OCI-M1 (cell line): ENCODE results near the gene APCDD1L.

ENCODE experiments used
- DNase-seq: peaks from one replicate; lab custom pipeline; 2025; lab: John Stamatoyannopoulos, UW

The APCDD1L gene

DNA sequence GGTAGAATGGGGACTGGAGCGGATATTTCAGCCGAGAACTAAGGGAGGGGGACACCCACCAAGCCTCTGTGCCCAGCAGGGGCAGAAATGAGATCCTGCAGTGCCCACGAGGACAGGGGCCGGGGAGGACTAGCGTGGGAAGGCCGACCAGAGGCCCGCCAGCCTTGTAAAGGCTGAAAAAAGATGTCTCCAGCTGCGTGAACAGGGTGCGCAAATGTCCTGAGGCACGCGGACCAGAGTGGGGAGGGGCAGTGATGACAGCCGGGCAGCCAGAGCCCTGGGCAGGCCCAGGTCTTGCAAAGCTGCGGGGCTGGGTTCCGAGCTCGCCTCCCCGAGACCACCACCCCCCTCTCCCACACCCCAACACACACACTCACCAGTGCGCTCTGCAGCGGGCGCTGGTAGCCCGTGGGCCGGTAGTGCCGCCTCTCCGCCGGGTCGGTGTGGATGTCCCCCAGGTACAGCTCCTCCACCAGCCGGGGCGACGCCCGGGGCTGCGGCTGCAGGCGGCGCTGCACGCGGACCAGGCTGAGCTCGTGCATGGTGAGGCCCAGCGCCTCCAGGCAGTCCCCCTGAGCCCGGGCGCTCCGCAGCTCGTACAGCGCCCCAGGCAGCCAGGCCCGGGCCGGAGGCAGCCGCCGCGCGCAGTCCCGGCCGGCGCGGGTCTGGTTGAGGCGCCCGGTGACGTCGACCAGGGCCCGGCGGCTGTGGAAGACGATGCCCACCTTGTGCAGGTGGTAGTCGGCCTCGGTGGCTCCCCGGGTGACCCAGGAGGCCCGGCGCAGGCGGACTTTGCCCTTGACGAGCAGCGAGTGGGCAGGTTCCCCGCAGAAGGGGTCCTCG lies 48.2 kb downstream of the APCDD1L start:
- DNase-seq, result no peak

DNA sequence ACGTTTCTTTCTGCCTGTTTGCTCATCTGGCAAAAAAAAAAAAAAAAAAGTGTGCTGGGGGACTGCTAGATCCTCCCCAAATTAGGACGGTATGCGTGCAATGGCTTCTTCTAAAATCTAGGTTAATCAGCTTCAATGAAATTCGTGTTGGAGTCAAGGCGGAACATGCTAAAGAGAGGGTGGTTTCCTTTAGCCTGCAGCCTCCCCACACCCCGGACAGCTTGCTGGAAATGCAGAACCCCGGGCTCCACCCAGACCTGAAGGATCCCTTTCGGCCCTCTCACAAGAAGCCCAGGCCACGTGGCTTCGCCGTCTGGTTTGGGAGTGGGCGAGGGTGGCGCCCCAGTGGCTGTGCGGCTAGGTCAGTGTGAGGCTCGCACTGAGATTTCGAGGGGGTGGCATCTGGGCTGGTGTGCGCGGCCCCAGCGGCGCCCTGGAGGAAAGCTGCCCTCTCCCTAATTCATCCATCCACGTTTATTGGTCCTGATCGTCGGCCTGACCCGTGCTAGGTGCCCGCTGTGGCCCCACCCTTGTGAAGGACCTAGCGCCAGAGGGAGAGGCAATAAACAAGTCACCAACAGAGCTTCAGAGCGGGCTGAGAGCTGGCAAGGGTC lies 49.0 kb downstream of the APCDD1L start:
- DNase-seq, result no peak

DNA sequence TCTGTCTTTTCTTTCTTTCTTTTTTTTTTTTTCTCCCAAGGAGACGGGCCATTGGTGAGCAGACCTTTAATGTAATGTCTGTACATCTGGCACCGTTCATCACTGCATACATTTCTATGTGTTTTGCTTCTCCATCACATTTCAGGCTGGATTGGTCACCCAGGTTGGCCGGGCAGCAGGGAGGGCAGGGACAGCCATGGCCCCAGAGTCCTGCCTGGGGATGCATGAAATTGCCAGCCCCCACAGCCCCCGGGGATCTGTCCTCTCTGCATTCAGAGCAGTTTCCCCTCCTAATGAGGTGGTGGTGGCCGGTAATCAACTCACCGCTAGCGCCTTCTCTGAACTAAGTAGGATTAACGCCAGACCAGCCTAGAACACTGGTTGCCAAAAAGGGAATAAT lies 50.4 kb downstream of the APCDD1L start:
- no peak for DNase-seq

DNA sequence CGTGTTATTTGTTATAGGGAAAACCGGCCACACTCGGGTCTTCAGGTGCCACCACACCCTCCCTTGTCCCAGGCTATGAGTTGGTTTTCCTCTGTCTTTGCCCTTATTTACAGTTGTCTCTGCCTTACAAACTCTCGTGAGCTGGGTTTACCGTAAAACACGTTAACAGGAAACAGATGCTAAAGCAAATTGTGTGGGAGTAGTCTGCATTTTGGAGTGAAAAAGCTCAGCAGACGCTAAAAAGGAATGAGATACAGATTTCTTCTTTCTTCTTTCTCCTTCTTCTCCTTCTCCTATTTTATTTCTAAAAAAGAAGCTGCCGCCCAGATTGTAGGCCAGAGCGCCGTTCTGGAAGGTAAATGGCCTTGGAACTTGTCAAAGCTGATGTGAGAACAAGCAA lies 51.9 kb downstream of the APCDD1L start:
- no peak for DNase-seq

DNA sequence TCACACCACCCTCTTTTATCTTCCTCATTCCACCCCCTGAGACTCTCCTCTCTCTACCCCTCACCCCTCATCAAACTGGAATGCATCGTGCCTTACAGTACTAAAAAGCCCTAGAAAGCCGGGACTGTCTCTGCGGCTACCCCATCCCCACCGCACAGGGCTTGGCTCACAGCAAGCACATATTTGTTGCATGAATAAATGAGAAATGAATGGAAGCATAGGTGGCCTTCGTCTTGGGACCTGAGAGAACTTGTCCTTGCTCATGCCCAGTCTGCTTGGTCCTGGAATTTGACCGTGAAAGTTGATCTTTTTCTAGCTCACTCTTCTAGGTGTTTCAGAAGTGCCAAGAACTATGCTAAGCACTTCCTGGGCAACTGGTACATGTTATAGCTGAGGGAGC lies 53.3 kb downstream of the APCDD1L start:
- DNase-seq, result no peak

DNA sequence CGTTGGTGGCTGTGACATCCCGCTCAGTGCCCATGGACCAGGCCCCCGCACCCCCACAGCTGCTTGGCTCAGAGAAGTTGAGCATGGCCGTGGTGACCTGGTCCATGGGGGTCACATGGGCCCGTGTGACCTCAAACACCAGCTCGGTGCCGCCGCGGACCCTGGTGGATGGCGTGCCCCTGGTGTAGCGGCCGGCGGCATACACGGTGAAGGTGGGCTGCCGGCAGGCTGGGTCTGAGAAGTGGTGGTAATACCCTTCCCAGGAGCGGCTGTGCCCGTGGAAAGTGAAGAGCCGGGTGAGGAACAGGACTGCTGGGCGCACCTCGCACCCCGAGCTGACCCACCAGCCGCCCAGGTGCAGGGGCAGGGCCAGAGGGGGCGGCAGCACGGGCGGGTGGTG lies 54.1 kb downstream of the APCDD1L start:
- DNase-seq, result no peak

DNA sequence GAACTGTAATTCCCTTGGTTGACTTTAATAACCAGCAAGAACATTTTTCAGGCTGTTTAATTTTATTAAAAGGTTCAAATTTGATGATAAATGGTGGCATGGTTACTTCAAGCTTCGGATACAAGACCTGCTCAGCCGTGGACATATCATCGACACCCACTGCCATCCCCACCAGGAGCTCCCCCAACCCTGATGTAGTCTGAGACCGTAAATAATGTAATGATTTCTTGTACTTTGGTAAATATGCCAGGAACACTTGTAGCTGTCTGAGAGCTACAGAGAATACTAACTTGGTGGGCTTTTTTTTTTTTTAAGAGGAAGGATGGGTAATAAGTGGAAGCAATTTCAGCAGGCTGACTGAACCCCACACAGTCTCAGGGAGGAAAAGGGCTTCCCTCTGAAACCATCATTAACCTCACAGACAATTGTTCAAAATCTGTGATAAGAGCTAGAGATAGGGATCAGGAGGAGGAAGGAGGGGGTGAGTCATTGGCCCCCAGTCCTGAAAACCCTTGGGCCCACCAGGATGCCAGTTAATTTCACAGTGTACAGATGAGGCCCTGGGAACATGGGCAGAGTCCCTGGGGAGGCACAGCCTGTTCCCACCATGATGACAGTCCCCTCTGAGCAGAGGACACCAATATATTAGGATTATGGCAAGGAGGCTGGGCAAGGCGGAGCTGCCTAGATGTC lies 56.0 kb downstream of the APCDD1L start:
- no peak for DNase-seq

DNA sequence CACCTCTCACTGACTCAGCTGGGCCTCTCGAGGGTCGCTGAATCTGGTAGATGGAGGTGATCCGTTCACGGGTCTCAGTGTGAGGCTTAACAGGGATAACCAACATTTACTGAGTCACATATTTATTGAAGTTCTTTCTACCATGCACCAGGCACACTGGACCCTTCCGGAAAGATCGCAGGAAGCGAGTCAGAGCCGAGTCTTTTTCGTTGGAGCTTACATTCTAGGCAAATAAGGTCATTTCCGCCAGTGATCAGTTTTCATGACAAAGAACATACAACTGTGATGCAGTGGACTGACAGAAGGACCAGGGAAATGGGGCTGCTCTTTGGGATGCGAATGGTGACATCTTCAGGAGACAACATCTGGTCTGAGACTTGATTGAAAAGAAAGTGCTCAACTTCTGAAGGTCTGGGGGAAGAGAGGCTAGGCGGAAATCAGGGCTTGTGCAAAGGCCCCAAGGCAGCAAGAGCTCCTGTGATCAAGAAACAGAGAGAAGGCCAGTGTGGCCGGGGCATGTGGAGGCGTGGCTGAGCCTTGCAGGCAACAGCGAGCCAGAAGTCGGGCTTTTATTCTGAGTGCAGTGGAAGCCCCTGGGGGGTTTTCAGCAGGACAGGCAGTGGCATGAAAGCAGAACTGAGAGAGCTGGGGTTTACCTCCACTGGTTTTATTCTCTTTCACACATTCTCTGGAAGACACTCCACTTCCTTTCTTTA lies 56.7 kb downstream of the APCDD1L start:
- no peak for DNase-seq

DNA sequence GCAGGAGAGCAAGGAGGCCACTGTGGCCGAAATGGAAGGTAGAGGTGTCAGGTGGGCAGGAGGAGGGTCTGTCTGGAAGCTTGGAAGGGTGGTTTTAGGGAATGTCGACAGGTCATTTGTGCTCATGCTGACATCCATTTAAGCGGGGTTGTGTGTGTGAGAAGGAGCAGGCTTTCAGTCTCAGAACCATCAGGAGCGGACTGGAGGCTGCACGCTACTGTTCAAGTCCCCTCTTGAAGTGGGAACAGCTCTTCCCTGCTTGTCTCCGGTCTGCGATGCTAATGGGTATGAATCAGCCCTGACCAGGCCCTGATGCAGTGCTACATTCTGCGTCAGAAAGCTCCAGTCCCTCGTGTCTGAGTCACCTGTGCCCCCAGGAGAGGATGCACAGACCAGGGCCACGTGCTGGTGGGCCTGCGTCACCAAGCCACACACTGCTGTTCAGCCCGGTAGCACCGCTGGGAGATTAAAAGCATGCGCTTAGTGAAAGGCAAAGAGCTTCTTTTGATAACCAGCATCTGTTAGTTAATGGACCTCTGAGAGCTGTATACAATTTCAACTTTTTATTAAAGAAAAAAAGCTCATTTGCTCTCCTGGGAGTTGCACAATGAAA lies 58.0 kb downstream of the APCDD1L start:
- no peak for DNase-seq

DNA sequence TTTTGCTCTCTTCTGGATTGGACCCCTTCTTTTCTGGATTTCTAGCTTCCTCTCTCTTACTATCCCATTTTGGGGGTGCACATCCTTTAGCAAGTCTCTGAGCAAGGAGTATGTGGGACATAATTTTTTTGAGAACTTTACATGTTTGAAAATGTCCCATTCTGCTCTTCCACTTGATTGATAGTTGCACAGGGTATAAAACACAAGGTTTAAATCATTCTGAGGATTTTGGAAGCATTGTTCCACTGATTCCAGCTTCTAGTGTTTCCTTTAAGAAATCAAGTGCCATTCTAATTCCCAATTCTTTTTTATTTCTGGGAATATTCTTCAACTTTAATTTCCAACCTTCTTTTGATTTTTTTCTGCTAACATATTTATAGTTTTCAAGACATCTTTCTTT lies 60.7 kb downstream of the APCDD1L start:
- no peak for DNase-seq

DNA sequence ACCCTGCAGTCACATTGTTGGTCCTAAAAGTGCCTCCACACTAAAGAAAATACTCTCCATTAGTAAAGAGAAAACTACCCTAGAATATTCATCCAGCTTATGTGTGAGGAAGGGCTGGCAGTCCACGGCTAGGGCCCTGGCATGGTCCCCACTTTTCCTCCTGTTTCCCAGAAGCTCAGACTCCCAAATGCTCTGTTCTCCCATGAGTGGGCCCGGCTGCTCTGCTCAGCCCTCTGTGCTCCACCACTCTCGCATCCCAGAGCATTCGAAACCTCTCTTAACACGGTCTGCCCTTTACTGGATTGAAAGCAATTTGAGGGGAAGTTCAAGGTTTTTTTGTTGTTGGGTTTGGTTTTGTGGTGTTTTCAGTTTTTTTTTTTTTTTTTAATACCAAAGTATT lies 61.8 kb downstream of the APCDD1L start:
- DNase-seq, result no peak

DNA sequence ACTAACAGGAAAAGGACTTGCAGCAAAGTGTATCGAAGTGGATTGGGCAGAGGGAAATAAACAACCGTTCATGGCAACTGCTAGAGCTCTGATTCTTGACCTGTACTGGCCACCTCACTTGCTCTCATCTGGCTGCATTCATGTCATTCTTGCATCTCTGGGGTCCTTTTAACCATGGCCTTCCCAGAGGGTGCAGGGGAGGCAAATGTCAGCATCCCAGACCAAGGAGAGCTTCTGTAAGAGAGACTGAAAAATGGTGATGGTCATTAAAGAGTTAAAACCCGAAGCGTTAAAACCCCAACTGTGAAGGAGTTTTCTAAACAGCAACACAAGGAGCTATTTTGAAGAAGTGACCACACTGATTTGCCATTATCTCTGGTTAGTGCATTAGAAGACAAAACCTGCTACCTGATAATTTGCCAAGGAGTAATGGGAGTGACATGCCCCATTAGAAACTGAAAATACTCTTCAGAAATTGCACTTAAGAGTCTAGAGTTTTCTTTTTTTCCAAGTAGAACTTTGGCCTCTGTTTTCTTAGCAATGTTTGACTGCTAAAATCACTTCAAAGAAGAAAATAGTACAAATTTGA lies 62.4 kb downstream of the APCDD1L start:
- no peak for DNase-seq

DNA sequence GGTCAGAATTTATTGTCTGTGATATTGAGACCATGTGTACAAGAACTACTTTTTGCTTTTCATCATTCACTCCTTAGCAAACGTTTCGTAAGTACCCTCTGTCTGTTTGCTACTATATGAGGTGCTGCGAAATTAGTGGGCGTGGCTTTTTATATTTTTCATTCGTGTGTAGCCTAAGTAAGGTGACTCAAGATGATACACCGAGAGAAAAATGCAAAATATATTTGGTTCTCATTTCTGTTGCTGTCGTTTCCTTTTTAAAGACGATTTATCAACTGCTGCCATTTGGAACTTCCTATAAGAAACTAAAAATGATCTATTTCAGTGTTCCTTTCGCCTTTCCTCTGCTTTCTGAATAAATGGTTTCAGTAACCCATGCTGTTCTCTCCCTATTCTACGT lies 64.9 kb downstream of the APCDD1L start:
- DNase-seq, result no peak

DNA sequence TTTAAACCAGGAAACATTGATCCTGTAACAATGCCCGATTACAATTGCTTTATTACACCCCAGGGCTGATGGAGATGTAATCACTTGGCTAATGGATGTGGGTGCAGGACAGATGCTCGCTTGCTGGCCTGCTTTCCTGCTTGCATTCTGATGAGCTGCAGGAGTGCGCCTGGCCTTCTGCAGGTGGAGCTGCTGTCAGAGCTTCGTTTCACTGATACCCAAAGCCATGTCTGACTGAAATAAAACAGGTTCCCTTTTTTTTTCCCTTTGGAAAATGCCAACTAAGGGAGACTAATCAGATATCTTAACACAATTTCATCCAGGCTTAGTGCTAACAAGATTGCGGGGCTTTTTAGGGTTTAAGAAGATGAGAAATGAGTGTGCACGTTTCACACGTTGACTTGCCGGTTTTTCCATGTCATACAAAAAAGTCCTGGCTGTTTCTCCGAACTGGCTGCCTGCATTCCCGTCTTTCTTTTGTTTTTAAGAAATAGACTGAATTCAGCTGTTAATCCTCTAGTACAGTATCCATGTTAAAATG lies 65.4 kb downstream of the APCDD1L start:
- DNase-seq, result no peak

DNA sequence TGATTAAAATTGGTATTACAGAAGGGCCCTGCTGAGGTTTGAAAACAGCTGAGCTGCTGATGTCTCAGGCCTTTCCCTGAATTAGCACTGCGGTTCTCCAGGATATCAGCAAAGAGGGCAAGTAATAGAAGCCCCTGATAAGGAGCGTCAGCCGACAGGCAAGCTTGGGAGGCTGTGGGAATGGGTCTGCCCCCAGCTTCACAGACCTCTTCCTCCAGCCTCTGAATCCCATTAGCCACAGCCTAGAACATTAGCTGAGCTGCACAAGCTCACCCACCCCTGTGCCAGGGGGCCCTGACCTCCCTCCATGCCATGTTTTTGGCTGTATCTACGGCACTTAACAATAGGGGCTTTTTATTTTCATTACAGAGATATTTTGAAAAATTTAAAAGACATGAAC lies 66.2 kb downstream of the APCDD1L start:
- no peak for DNase-seq

DNA sequence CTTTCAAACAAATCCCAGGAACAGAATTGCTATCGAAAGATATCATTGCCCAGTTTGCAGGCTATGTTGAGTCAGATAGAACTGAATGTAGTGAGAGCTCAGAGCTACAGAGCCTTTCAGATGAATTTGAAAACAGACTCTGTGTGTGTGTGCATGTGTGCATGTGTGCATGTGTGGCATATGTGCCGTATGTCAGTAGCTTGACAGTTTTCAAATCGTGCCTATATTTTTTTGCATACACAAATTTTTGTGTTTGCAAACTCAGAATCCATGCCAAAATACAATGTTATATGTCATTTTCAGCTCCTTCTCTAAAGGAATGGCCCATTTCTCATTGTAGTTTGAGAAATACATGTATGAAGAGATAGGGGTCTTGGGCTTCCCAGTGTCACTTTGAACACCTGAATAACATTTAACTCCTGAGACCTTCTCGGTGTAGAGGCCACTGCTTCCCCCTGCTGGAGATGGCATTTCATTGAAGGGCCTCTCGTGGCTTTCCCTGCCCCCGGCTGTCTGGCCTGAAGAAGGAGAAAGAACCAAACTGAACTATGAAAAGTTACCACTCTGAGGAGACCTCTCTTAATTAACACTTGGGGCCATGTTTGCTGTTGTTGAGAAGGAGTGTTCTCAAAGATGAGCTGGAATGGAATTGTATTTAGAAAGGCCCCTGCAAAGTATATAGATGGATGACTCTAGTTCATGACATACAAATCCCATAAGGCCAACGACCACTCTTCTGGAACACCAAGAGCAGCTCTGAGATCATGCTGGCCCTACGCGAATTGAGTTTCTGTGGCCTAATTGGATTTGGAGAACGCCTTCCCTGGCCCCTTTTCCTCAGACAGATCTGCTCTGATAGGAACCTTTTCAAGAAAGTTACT lies 67.4 kb downstream of the APCDD1L start:
- DNase-seq, result peak; percentile 68

DNA sequence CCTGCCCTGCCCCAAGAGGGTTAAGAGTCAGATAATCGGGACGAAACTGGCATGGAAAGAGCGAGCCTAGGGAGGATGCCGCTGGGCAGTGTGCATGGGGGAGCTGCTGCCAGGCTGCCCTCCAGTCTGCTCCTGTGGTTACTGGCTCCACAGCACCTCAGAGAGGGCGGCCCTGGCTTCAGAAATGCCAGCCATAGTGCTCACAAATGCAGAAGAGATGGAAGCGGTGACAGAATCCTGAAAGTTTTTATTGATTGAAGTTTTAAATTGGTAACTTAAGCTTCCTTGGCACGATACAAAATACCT lies 68.3 kb downstream of the APCDD1L start:
- DNase-seq, result no peak

DNA sequence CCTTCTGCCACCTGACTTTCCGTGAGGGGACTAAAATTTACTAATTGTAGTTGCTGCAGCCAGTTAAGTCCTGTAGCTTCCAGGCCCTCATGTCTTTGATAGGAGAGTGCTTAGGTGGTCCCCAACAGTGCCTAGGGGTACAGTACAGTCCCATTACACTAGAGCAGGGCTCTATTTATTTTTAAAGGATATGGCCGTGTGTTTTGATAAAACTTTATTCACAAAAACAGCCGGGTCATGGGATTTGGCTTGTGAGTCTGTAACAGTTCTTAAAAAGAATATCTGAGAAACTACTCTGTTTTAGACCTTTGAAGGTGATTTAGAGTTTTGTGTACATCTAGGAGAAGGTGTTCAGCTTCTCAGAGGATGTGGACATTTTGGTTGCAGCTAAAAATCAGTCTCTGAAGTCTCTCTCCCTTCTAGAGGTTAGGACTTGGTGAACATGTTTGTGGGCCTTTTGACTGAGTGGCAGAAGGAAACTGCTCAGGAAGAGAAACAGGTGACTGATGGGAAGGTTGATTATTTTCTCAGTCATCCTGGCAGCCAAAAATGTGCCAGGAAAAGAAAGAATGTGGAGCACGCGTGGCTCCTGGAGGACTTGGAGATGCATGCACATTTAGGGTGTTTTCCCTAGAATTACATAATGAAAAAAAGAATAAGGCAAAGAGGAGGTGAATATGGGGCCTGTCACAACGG lies 68.8 kb downstream of the APCDD1L start:
- DNase-seq, result no peak

DNA sequence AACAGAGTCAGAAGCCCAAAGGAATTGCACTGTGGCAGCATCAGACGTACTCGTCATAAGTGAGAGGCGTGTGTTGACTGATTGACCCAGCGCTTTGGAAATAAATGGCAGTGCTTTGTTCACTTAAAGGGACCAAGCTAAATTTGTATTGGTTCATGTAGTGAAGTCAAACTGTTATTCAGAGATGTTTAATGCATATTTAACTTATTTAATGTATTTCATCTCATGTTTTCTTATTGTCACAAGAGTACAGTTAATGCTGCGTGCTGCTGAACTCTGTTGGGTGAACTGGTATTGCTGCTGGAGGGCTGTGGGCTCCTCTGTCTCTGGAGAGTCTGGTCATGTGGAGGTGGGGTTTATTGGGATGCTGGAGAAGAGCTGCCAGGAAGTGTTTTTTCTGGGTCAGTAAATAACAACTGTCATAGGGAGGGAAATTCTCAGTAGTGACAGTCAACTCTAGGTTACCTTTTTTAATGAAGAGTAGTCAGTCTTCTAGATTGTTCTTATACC lies 70.4 kb downstream of the APCDD1L start:
- no peak for DNase-seq

DNA sequence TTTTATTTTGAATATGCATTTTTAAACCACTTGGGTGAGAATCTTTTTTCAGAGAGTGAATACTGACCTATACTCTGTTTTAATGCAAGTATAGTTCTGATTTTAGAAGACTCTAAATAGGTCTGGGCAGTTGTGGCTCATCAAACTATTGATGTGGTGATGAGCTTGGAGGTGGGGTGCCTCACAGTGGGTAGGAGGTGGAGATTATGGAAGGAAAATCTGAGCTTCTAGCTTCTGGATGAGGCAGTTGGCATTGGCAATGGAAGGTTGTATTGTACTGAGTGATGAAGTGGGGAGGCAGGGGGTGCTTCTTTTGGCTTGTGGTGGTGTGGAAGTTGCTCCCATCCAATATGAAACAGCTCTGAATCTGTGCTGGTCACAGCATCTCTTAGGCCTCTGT lies 73.5 kb downstream of the APCDD1L start:
- no peak for DNase-seq
